Mammary epithelial cell (primary cell): ENCODE measurements around the gene MAB21L2.

Experiments
- CTCF ChIP-seq, 2 donors: IDR thresholded peaks in 1 of 2; conservative IDR thresholded peaks in 1 of 2; 2 replicates each; pipeline ENCODE4 v1.5.1; 2011 to 2012; ENCODE audit warnings: inconsistent platforms in 2 of 2, low read length in 2 of 2, mild to moderate bottlenecking in 2 of 2, control low read depth in 1 of 2, low read depth in 1 of 2; ENCODE audit not compliant: insufficient read depth in 1 of 2; ENCODE audit errors: extremely low read depth in 1 of 2
- EZH2 ChIP-seq: IDR thresholded peaks from 2 replicates; pipeline ENCODE4 v1.6.1; 2012; ENCODE audit warnings: low read length, inconsistent platforms, borderline replicate concordance

- TF ChIP-seq EZH2, result no peak
- no peak for TF ChIP-seq CTCF (conservative IDR thresholded peaks at IDR 0.05 in 1 of 2, IDR thresholded peaks at IDR 0.05 in 1 of 2; ENCODE audit: extremely low read depth in 1 of 2, insufficient read depth in 1 of 2, low read depth in 1 of 2, low read length in 2 of 2)
These were observed 20.7 kb upstream of the MAB21L2 start for GRCh38 chr4:150561143-150561737.
